ENCODE measurements around the gene CSRP2.

The CSRP2 gene

DNA sequence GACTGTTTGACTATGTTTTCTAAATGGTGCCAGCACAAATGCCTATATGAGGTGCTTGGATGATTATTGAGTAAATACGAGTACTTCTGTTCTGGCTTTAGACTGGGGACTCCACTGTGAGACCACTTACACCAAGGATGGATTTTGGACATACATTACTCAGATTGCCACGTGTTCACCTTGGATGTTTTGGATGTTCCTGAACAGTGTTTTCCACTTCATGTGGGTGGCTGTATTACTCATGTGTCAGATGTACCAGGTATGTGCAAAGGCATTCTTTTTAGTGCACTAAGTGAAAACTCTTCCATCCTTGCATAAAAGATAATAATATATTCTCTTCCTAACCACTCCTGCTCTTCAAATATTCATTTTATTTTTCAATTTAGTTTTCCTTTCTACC lies 30.7 kb downstream of the CSRP2 start:
- no peak for DNase-seq (ENCODE audit: low read depth)
- no peak overlapping the region for H3K4me3 ChIP-seq (ENCODE audit: low read depth, low read length)
- TF ChIP-seq, protein P1, sequence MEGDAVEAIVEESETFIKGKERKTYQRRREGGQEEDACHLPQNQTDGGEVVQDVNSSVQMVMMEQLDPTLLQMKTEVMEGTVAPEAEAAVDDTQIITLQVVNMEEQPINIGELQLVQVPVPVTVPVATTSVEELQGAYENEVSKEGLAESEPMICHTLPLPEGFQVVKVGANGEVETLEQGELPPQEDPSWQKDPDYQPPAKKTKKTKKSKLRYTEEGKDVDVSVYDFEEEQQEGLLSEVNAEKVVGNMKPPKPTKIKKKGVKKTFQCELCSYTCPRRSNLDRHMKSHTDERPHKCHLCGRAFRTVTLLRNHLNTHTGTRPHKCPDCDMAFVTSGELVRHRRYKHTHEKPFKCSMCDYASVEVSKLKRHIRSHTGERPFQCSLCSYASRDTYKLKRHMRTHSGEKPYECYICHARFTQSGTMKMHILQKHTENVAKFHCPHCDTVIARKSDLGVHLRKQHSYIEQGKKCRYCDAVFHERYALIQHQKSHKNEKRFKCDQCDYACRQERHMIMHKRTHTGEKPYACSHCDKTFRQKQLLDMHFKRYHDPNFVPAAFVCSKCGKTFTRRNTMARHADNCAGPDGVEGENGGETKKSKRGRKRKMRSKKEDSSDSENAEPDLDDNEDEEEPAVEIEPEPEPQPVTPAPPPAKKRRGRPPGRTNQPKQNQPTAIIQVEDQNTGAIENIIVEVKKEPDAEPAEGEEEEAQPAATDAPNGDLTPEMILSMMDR (IDR thresholded peaks at IDR 0.05; ENCODE audit: insufficient read depth, low read depth, low read length, missing control alignments) = no peak

DNA sequence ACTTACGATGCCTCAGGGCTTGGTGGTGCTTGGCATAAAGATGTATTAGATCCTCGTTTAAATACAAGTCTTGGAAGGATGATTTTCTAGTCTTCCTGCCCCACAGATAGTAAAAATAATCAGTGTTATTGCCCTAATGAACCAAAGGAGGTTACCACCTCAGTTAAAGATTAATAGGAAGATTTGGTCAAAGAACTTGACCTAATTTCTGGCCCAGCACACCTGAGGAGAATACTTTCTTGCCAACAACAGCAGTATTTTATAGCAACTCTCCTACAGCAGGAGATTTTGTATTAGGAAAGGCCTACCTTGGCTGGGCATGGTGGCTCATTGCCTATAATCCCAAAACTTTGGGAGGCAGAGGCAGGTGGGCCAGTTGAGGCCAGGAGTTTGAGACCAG lies 31.6 kb downstream of the CSRP2 start:
- no peak overlapping the region for H3K4me3 ChIP-seq (ENCODE audit: low read depth, low read length)
- TF ChIP-seq, protein P1 (IDR thresholded peaks at IDR 0.05; ENCODE audit: insufficient read depth, low read depth, low read length, missing control alignments) = no peak
- DNase-seq (ENCODE audit: low read depth) = no peak

DNA sequence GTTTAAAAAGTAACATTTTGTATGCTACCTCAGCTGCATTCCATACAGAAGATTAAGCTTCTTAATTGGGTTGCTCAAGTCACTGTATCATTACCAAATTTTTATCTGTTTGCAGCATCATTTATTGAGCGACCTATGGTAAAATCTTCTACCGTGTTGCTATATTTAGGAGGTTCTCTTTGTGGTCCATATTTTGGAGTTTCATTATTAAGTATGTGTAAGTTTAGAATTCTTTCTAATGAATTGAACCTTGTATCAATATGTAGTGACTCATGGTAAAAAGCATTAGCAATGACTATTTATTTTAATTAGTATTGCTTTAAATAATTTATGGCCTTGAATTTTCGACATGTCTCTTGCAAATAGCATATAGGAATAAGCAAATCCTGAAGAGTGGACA lies 42.2 kb downstream of the CSRP2 start:
- DNase-seq (ENCODE audit: low read depth) = no peak
- no peak overlapping the region for H3K4me3 ChIP-seq (ENCODE audit: low read depth, low read length)
- TF ChIP-seq, protein P1 (IDR thresholded peaks at IDR 0.05; ENCODE audit: insufficient read depth, low read depth, low read length, missing control alignments) = no peak

DNA sequence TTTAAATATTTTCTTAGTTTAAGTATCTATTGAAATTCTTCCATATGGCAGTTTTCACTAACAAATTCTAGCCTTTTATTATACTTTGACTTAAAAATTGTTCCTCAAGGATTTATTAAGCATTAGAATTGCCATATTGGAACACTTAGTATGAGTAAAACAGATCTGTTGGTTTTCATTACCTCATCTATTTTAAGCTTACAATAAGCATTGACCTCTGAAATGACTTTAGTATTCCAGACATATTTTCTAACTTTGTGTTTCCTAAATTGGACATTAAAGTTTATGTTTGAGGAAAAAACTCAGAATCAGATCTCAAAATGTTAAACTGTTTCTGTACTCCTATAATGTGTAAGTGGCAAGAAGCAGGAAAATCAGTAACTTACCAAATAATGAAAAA lies 48.4 kb downstream of the CSRP2 start:
- H3K4me3 ChIP-seq (ENCODE audit: low read depth, low read length) = no peak overlapping the region
- no peak for DNase-seq (ENCODE audit: low read depth)
- TF ChIP-seq, protein P1 (IDR thresholded peaks at IDR 0.05; ENCODE audit: insufficient read depth, low read depth, low read length, missing control alignments) = no peak

DNA sequence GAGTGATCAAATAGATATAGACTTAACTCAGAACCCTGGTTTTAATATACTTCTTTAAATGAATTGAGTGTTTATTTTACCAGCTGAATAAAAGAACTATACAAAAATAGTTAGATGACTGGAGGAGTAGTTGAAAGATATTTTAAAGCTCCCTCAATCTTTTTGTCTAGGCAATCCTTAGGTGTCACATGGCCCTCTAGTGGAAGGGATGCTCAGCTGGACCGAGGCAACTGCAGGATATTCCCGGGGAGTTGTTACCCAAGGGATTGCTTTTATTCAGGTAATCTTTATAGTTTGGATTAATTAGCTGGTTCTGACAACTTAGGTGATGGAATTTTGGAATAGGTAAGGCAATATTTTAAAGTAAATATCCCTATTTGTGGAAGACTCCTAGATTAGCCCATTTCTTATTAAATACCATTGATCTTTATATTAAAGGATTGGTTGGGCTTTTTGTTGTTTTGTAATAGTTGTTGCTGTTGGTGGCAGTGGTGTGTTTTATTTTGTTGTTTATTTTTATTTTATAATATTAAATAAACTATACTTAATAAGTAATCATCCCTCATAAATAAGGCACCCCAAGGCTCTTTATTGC lies 57.8 kb downstream of the CSRP2 start:
- DNase-seq (ENCODE audit: low read depth) = no peak
- TF ChIP-seq, protein P1 (IDR thresholded peaks at IDR 0.05; ENCODE audit: insufficient read depth, low read depth, low read length, missing control alignments) = peak; percentile 18
- H3K4me3 ChIP-seq (ENCODE audit: low read depth, low read length) = no peak overlapping the region

DNA sequence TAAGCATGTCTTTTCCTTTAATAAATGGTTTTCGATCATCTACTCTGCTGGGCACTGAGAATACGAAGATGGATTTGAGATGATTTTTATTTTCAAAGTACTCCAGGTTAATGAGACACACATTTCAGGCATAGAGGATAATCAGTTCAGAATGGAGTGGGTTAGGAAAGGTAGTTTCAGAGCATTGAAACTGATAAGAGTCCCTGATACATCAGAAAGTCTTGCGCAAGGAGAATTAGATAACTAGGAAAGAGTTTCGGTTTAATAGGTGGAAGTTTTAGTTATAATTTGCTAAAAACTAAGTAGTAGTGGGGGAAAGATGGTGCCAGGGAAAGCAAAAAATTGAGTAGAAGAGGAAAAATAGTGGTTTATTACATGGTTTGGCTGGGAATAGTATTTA lies 64.8 kb downstream of the CSRP2 start:
- TF ChIP-seq, protein P1 (IDR thresholded peaks at IDR 0.05; ENCODE audit: insufficient read depth, low read depth, low read length, missing control alignments) = no peak
- H3K4me3 ChIP-seq (ENCODE audit: low read depth, low read length) = no peak overlapping the region
- no peak for DNase-seq (ENCODE audit: low read depth)

DNA sequence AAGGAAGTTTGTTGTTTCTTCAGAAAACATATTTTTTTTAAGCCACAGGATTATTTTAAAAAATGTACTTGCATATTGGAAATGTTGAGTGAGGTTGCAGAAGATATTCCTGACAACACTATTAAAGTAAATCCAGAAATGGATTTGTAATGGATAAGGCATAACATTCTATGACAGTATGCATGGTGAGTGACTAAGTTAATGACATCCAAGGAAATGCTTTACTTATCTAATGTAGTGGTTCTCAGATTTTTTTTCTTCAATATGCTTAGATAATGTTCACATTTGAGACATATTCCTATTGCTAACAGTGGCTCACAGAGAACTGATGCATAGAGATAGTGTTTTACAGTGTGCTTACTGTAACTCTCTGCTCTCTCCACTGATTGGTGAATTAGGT lies 65.6 kb downstream of the CSRP2 start:
- TF ChIP-seq, protein P1 (IDR thresholded peaks at IDR 0.05; ENCODE audit: insufficient read depth, low read depth, low read length, missing control alignments) = no peak
- no peak for DNase-seq (ENCODE audit: low read depth)
- no peak overlapping the region for H3K4me3 ChIP-seq (ENCODE audit: low read depth, low read length)

Measured in GM12865 (cell line).